Measurements from ENCODE around the gene P2RY2.
A peak's percentile ranks its signal among the peaks of the same experiment; 100 is the strongest.

The P2RY2 gene

GRCh38 chr11:73206801-73207200, 11.3 kb upstream of the P2RY2 start:
- no peak for DNase-seq

DNA sequence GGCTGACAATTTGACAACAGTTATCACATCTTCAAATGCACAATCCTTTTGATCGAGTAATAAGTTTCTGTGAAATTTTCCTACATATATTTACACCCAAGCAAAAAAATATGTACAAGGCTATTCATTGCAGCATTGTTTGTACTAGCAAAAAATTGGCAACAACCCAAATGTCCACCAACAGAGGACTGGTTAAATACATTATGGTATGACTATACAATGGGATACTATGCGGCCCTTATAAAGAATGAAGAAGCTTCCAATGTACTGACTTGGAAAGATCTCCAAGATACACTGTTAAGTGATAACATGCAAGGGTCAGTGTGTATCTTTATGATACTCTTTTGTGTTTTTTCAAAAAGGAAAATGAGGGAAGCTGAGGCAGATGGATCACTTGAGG, 8.2 kb upstream of the P2RY2 start:
- DNase-seq, result no peak

DNA sequence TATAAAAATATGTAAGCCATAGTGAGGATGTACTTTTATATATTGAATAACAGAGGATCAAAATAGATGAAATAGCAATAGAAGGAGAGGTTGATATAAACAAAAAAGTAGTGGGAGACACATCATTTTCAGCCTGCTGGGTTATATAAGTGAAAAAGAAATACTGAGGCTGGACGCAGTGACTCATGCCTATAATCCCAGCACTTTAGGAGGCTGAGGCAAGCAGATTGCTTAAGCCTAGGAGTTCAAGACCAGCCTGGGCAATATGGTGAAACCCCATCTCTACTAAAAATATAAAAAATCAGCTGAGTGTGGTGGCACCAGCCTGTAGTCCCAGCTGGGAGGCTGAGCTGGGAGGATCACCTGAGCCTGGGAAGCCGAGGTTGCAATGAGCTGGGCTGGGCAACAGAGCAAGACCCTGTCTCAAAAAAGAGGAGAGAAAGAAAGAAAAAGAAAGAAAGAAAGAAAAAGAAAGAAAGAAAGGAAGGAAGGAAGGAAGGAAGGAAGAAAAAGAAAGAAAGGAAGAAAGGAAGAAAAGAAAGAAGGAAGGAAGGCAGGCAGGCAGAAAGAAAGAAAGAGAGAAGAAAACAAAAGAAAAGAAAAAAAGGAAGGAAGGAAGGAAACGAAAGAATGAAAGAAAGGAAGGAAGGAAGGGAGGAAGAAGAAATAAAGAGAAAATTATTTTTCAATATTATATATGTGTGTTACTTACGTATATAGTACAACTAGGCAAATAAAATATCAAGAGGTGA, 7.0 kb upstream of the P2RY2 start:
- no peak for DNase-seq

- DNase-seq, result no peak
Measured at GRCh38 chr11:73213196-73214143, 4.6 kb upstream of the P2RY2 start.

DNA sequence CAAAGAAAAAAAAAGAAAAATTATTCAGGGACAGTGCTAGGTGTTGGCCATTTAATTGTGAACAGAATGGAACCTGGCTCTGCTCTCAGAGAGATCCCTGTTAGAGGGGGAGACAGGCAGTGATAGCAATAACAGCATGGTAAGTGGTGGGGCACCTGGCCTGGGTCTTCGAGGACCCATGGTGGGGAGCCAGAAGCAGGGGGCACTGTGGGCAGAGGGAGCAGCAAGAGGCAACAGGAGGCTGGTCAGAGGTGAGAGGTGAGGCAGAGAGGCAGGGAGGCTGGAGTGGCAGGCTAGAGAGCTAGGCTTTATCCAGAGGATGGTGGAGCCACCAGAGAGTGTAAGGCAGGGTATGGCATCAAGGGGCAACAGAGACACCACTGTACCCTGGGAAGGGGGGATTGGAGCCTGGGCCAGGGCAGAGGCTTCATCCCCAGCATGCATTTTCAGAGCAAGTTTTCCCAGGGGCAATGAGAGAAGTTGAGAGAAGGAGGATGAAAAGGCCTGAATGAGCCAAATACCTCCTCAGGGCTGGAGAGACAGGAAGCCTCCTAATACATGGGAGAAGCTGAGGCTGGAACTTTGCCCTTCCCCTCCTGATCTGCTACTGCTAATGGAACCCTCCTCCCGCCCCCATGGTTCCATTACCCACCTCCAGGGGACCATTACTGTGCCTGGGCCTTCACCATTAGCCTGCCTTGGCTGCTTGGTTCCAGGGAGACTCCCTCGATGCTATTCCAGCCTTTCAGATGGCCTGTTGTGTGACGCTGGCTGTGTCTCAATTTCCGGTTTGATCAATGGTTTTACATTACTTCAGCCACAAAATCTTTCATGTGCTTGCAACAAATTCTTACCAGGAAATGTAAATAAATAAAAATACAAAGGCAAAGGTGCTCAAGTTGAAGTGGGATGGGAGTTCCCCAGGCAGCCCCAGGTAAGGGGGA, 2.6 kb upstream of the P2RY2 start:
- no peak for DNase-seq

DNA sequence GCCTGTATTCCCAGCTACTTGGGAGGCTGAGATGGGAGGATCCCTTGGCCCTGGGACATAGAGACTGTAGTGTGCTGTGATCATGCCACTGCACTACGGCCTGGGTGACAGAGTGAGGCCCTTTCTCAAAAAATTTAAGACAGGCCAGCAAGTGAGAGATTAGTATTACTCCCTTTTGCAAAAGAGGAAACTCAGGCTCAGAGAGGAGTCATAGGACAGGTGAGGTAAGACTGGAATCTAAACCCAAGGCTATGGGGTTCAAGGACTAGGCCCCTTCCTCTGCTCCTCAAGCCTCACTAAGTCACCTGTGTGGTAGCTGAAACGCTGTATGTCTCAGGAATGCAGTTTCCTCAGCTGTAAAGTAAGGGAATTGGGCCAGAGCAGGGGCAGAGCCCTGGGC, 1.6 kb upstream of the P2RY2 start:
- DNase-seq, result no peak

DNA sequence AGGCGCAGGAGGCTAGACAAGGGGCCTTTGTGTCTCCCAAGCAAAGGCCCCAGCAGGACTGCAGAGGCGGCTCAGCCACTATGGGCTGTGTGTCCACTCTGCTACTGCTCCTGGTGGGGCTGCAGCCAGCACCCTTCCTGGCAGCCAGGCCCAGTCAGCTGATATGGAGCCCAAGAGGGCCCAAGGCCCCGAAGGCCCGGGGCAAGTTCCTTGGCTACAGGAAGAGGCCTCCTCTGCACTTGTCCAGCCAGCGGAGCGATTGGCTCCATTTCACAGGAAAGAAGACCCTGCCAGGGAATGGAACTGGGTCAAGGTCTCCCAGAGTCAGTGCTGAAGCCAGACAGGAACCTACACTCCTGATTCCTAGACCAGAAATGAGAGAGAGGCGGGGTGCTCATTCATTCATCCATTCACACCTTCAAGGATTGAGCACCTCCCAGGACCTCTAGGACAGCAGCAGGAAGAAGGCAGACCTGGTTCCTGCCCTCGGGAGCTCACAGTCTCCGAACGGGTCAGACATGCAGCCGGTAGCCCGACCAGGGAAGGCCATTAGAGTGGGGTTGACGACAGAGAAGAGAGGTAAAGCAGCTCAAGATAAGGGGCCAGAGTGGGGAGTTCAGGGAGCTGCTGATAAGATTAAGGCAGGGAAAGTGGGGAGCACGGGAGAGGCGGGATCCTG, 811 bp upstream of the P2RY2 start:
- DNase-seq, result no peak

DNA sequence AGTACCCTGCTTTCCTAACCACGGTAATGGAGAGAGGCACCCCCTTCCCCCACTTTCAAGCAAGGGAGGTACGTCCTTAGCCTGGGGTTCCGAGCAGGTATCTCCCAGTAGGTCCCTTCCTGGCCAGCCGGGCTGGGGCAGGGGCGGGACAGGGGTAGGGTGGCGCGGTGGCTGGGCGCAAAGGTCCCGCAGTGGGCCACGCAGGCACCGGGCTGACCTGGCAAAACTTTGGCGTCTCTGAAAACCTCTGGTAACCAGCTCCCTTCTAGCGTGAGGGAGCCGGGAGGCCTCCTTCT, 323 bp upstream of the P2RY2 start:
- no peak for DNase-seq

GRCh38 chr11:73218830-73219215, 742 bp downstream of the P2RY2 start:
- DNase-seq, result no peak

- DNase-seq, result no peak
Measured at GRCh38 chr11:73219396-73220285, 1.6 kb downstream of the P2RY2 start.

- DNase-seq, result no peak
Measured at GRCh38 chr11:73221451-73221850, 3.4 kb downstream of the P2RY2 start.

DNA sequence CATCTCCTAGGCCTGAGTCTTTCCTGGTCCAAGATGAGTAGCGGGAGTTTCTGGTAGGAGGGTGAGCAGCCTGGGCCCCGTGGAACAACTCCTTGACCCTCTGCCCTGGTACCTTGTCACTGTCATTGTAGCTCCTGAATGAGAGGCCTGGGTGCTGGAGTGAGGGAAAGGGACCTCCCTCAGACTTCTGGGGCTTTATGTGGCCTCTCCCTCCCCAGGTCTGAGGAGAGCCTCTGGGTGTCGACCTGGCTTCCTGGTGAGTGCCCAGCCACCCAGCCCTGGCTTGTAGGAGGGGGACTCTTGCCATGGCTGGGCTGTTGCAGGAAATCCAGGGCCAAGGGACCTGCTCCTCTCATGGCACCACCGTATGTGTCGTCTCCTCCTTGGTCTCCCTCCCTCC, 3.9 kb downstream of the P2RY2 start:
- DNase-seq, result no peak

DNA sequence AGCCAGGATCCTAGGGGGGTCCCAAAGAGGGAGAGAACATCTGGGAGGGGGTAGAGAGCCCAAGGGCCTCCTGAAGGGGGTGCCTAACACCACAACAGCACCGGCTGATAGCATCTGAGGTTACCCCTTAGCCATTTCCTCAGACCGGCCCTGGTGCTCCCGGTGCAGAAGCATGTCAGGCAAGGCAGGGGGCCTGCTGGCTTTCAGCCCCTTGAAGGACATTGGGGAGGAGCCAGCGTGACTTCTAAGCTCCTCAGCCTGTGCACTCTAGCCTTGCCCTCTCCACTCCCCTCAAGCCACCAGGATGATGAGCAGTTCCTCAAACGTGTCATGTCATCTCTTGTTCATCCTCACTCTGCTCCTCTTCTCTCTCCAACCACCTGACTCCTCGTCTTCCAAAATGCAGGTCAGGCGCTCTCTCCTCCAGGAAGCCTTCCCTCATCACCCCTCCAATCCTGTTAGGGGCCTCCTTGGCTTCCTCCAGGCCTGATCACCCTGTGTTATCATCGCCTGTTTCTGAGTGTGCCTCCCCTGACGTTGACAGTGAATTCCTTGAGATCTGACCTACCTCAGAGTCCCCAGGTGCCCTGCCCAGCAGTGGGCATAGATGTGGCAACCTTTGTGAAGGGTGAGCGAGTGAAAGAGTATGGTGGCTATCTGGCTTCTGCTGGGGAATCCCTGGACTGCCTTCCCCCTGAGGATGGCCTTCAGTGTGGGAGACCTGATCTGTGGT, 6.1 kb downstream of the P2RY2 start:
- no peak for DNase-seq

DNA sequence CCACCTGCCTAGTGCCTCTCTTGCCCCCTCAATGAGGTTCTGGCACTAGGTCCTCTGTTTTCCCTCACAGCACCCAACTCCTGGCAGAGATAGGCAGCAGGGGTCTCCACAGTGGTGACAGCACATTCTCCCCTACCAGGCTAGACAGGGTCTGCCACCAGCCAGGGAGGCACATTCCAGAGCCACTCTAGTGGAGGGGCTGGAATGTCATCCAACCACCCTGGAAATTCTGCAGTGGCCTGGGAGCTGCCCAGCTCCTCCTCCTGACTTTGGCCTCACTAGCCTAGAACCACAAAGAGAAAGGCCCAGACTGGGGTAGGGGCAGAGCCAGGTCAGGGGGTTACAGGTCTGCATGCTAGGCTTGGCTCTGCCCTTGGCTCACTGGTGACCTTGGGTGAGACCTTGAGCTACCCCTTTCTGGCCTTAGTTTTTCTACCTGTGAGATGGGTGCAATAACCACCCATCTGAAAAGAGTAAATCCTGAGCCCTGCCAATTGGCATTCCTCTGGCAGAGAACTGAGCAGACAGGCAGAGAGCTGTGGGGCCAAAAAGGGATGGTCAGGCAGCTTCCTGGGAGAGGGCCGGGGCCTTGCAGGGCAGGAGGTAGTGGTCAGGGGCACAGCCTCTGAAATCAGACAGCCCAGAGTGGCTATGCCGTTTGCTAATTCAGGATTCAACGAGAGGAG, 7.1 kb downstream of the P2RY2 start:
- DNase-seq, result no peak

DNA sequence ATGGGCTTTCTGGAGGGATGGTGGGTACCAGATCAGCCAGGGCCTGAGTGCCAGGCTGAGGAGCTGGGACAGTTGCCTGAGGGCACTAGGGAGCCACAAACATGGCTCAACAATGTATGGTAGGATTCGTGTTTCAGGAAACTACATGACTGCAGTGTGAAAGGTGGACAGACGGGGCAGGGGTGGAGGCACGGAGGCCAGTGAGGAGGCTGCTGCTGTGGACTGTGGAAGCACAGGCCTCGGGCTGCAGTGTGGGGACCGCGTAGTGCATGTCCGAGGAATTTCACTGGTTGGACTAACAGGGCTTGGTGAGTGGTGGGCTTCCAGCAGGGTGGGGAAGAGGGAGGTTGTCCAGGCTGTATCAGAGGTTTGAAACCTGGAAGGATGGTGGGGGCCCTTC, 7.8 kb downstream of the P2RY2 start:
- DNase-seq, result no peak

- no peak for DNase-seq
Measured at GRCh38 chr11:73226297-73227006, 8.4 kb downstream of the P2RY2 start.

- peak; percentile 33 for DNase-seq
Measured at GRCh38 chr11:73227571-73228211, 9.6 kb downstream of the P2RY2 start.

DNA sequence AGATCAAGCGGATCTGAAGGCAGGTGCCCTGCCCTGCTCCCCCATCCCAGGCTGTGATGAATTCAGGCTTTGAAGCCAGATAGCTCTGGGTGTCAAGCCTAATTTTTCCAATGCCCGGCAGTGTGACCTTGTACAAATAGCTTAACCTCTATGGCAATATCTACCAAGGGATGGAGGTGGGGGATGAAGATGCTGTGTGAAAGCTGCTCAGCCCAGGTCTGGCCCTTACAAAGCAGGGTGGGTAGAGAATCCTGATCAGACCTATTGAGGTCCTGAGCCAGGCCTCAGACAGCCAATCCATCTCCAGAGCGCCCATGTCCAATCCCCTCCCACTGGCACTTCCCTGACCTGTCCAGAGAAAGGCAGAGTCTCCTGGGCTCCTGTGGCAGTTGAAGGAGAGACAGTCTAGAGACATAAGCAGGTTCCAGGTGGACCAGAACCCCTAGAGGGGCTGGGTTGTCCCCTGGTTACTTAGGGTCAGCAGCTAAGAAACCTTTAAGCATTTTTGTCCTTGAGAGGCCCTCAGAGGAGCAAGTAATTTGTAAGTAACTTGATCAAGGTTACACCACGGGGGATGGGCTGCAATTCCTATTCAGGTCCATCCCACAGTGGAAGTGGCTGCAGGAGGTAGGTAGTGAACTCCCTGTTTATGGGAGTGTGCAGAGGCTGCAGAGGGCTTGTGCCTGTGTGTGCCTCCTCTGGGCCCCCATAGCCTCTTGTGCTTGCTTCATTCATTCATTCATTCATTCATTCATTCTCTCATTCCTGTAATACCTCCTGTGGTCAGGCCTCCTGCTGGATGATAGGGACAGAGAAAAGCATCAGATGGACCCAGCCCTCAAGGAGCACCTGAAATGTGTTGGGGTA, 10.4 kb downstream of the P2RY2 start:
- no peak for DNase-seq
